HG02798 (cell line): ENCODE data around the gene LHPP.

Experiments
- ATAC-seq: cut with Tn5 transposase; IDR thresholded peaks from one replicate; pipeline ENCODE4 v1.9.1; 2021; ENCODE audit warnings: mild to moderate bottlenecking; ENCODE audit not compliant: unreplicated experiment, poor library complexity

Gene LHPP

GRCh38 chr10:124516181-124516580 lies 54.6 kb downstream of the LHPP start:
- no peak for ATAC-seq

- no peak for ATAC-seq
These were observed 55.2 kb downstream of the LHPP start for GRCh38 chr10:124516746-124517397.

- no peak for ATAC-seq
These were observed 55.8 kb downstream of the LHPP start for GRCh38 chr10:124517461-124517860.

- no peak for ATAC-seq
These were observed 56.3 kb downstream of the LHPP start for GRCh38 chr10:124517931-124518330.

- ATAC-seq = no peak
These were observed 56.7 kb downstream of the LHPP start for GRCh38 chr10:124518366-124518765.

GRCh38 chr10:124520558-124521428 lies 59.2 kb downstream of the LHPP start:
- no peak for ATAC-seq

GRCh38 chr10:124521429-124521871 lies 59.8 kb downstream of the LHPP start:
- no peak for ATAC-seq

GRCh38 chr10:124522131-124522932 lies 60.7 kb downstream of the LHPP start:
- ATAC-seq = no peak

GRCh38 chr10:124522933-124523871 lies 61.6 kb downstream of the LHPP start:
- ATAC-seq = no peak

- no peak for ATAC-seq
These were observed 62.3 kb downstream of the LHPP start for GRCh38 chr10:124523901-124524300.

GRCh38 chr10:124524991-124525653 lies 63.5 kb downstream of the LHPP start:
- ATAC-seq = no peak

GRCh38 chr10:124525751-124526600 lies 64.4 kb downstream of the LHPP start:
- no peak for ATAC-seq

- no peak for ATAC-seq
These were observed 65.1 kb downstream of the LHPP start for GRCh38 chr10:124526621-124527267.

- no peak for ATAC-seq
These were observed 66.3 kb downstream of the LHPP start for GRCh38 chr10:124527874-124528395.

GRCh38 chr10:124529661-124530214 lies 68.1 kb downstream of the LHPP start:
- ATAC-seq = peak; percentile 5

GRCh38 chr10:124530215-124530665 lies 68.6 kb downstream of the LHPP start:
- ATAC-seq = peak; percentile 85

GRCh38 chr10:124530816-124531215 lies 69.2 kb downstream of the LHPP start:
- no peak for ATAC-seq
